Loucy (cell line): ENCODE data around the gene GATA3.

ENCODE experiments used
- H2AFZ ChIP-seq: fragments of 200-600 bp; sonication (generic); 2 replicates; pipeline ENCODE4 v1.6.0; 2016; ENCODE audit warnings: antibody characterized with exemption, mild to moderate bottlenecking, low read length, moderate library complexity
- H3F3A ChIP-seq: fragments of 200-600 bp; 2 replicates; pipeline ENCODE4 v1.6.0; 2016; ENCODE audit warnings: antibody characterized with exemption, low read depth, mild to moderate bottlenecking
- H3K27me3 ChIP-seq: fragments of 200-600 bp; sonication (generic); 2 replicates; pipeline ENCODE4 v1.6.1; 2014; ENCODE audit warnings: low read length, mild to moderate bottlenecking; ENCODE audit not compliant: insufficient read depth, poor library complexity, severe bottlenecking
- H3K36me3 ChIP-seq: fragments of 200-600 bp; sonication (generic); 2 replicates; pipeline ENCODE4 v1.6.1; 2016; ENCODE audit warnings: low read length; ENCODE audit not compliant: insufficient read depth
- H3K4me1 ChIP-seq: fragments of 200-600 bp; sonication (generic); 2 replicates; pipeline ENCODE4 v1.5.1; 2014; ENCODE audit warnings: low read length, mild to moderate bottlenecking; ENCODE audit not compliant: insufficient read depth, poor library complexity, severe bottlenecking
- H3K4me2 ChIP-seq: fragments of 200-600 bp; sonication (generic); 2 replicates; pipeline ENCODE4 v1.6.0; 2014; ENCODE audit warnings: antibody characterized with exemption, low read length, low read depth, mild to moderate bottlenecking; ENCODE audit not compliant: poor library complexity, severe bottlenecking
- H3K4me3 ChIP-seq: fragments of 200-600 bp; sonication (generic); 2 replicates; pipeline ENCODE4 v1.5.1; 2014; ENCODE audit warnings: low read length, mild to moderate bottlenecking, mixed read lengths; ENCODE audit not compliant: poor library complexity, severe bottlenecking
- H3K79me2 ChIP-seq: fragments of 200-600 bp; sonication (generic); 2 replicates; pipeline ENCODE4 v1.6.1; 2014; ENCODE audit warnings: low read length; ENCODE audit not compliant: insufficient read depth
- H3K9ac ChIP-seq: fragments of 200-600 bp; sonication (generic); 2 replicates; pipeline ENCODE4 v1.6.0; 2014; ENCODE audit warnings: mild to moderate bottlenecking, low read depth, low read length, moderate library complexity; ENCODE audit not compliant: poor library complexity, severe bottlenecking
- H3K9me2 ChIP-seq: fragments of 200-600 bp; sonication (generic); replicated peaks from 2 replicates; pipeline ENCODE4 v1.6.1; 2016; ENCODE audit warnings: low read depth, low read length, mixed read lengths
- H3K9me3 ChIP-seq: fragments of 200-600 bp; sonication (generic); 2 replicates; pipeline ENCODE4 v1.6.1; 2014; ENCODE audit warnings: mild to moderate bottlenecking, antibody characterized with exemption, low read length, low read depth; ENCODE audit not compliant: insufficient read depth
- H4K20me1 ChIP-seq: fragments of 200-600 bp; sonication (generic); 2 replicates; pipeline ENCODE4 v1.6.0; 2014; ENCODE audit warnings: antibody characterized with exemption, low read length, mild to moderate bottlenecking; ENCODE audit not compliant: insufficient read depth, poor library complexity, severe bottlenecking
- EZH2phosphoT487 ChIP-seq: fragments of 200-600 bp; IDR thresholded peaks from 2 replicates; pipeline ENCODE4 v1.6.1; 2018; ENCODE audit warnings: antibody characterized with exemption, mild to moderate bottlenecking, moderate library complexity, borderline replicate concordance
- TF ChIP-seq, protein P1 (sequence below): fragments of 200-600 bp; sonication (generic); conservative IDR thresholded peaks from 2 replicates; pipeline ENCODE4 v1.5.1; 2014; ENCODE audit warnings: mild to moderate bottlenecking, antibody characterized with exemption, low read length

GATA3 gene

DNA sequence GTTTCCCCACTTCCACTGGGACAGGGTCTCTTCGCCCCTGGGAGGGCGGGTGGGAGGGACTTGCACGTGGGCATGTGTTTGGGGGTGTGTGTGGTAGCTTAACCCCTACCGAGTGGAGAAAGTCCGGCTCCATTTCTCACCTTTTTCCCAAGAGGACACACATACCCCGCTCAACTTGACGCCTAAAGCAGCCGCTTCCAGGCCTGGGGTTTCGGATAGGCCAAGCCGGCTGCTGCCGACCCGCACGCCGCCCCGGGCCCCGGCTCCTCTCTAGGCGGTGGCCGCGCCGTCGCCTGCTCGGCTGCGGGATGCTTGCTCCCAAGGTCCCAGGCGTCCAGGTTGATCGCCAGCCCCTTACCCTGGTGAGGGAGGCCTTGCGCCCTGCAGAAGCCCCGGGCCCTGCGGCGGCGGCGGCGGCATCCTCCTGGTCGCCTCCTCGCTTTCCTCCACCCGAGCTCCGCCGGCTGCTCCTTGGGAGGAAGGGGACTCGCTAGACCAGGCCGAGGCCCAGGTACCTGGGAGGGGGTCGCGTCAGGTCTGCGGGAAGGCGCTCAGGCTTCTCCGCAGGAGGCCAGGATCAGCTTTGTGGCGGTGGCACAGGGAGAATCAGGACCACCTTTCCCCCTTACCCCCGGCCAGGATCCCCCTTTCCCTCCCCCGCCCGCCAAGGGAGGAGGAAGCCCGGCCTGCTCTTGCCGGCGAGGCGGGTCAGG, 3.2 kb upstream of the GATA3 start:
- H3K9me2 ChIP-seq, result no peaks in the 10 kb centered on the region
- no peak overlapping the region for H3K4me2 ChIP-seq

DNA sequence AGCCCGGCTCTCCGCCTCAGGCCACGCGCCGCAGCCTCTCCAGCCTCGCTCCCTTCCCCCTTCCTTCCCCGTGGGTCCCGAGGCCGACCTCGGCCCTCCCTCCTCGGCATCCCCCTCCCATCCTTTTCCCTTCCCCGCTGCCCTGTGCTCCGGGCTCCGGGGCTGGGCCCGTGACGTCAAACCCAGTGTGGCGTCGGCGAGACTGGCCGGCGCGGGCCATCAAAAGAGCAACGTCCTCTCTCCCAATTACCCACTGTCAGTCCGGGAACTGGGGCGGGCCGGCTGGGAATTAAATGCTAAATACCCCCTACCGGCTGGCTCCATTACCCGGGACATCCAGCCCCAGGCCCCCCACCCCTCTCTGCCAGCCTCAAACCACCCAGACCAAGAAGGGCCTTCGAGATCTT, 2.6 kb upstream of the GATA3 start:
- Histone ChIP-seq H3K9ac (no peak overlapping the region), H3F3A (no peaks in the 10 kb centered on the region), H3K9me3 (no peaks in the 10 kb centered on the region), H3K4me1 (peaks cover 25% of the 10 kb centered on the region), H3K27me3 (peaks cover 30% of the 10 kb centered on the region), H3K36me3 (peaks cover 6% of the 10 kb centered on the region; the same call in 1 of the 2 replicates), H2AFZ (no peak overlapping the region), H3K4me3 (no peak overlapping the region), H3K9me2 (no peaks in the 10 kb centered on the region), H3K4me2 (no peak overlapping the region), H4K20me1 (peaks cover 24% of the 10 kb centered on the region), H3K79me2 (peaks cover 33% of the 10 kb centered on the region)
- TF ChIP-seq, protein P1, sequence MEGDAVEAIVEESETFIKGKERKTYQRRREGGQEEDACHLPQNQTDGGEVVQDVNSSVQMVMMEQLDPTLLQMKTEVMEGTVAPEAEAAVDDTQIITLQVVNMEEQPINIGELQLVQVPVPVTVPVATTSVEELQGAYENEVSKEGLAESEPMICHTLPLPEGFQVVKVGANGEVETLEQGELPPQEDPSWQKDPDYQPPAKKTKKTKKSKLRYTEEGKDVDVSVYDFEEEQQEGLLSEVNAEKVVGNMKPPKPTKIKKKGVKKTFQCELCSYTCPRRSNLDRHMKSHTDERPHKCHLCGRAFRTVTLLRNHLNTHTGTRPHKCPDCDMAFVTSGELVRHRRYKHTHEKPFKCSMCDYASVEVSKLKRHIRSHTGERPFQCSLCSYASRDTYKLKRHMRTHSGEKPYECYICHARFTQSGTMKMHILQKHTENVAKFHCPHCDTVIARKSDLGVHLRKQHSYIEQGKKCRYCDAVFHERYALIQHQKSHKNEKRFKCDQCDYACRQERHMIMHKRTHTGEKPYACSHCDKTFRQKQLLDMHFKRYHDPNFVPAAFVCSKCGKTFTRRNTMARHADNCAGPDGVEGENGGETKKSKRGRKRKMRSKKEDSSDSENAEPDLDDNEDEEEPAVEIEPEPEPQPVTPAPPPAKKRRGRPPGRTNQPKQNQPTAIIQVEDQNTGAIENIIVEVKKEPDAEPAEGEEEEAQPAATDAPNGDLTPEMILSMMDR, result no peak
- no peak for TF ChIP-seq EZH2phosphoT487

More for the DNA sequence above, 3.2 kb upstream of the GATA3 start:
- H3K9me3 ChIP-seq, result no peaks in the 10 kb centered on the region
- no peak overlapping the region for H3K4me3 ChIP-seq
- 0 out of 2 replicates have a peak, but pooled peaks cover under 1% of the 10 kb centered on the region for H3K36me3 ChIP-seq
- H3K4me1 ChIP-seq, result peaks cover 30% of the 10 kb centered on the region
- H3K27me3 ChIP-seq, result peaks cover 26% of the 10 kb centered on the region
- no peaks in the 10 kb centered on the region for H3F3A ChIP-seq
- peaks cover 18% of the 10 kb centered on the region for H4K20me1 ChIP-seq
- no peak overlapping the region for H3K9ac ChIP-seq
- H2AFZ ChIP-seq, result no peak overlapping the region
- peaks cover 27% of the 10 kb centered on the region for H3K79me2 ChIP-seq
- no peak for TF ChIP-seq EZH2phosphoT487
- TF ChIP-seq, protein P1, result no peak

- Histone ChIP-seq H4K20me1 (peaks cover 30% of the 10 kb centered on the region), H3K9ac (peak overlapping the region; percentile 7), H3K9me2 (no peaks in the 10 kb centered on the region), H3K4me2 (peak overlapping the region; percentile 85), H3K79me2 (peaks cover 39% of the 10 kb centered on the region), H3K36me3 (peaks cover 10% of the 10 kb centered on the region; the same call in 1 of the 2 replicates), H2AFZ (no peak overlapping the region), H3K27me3 (peaks cover 24% of the 10 kb centered on the region), H3K4me1 (peaks cover 19% of the 10 kb centered on the region), H3F3A (no peaks in the 10 kb centered on the region), H3K4me3 (no peak overlapping the region), H3K9me3 (no peaks in the 10 kb centered on the region)
- TF ChIP-seq, protein P1, result no peak
- no peak for TF ChIP-seq EZH2phosphoT487
Observed at GRCh38 chr10:8052341-8052955, 2.0 kb upstream of the GATA3 start.
